ENCODE results near the gene CCDC17.

CCDC17 gene

DNA sequence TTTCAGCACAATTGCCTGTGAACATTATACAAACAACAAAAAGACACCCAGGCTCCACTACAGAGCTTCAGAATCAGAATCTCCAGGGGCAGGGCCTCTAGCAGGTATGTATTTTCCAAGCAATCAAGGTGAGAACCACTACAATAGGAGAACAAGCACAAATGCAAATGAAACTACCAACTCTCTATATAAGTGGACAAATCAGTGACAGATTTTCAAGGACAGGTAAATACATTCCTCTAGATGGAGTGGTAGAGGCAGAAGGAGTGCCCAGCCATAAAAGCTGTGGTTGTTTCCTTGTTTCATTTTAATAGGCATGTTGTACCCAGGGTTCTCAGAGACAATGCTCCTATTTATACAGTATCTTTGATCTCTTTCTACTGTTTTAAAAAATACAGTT is 20.1 kb upstream of the CCDC17 start:
- Histone ChIP-seq H3K4me2 (ENCODE audit: insufficient read depth, low read length) (no peak overlapping the region), H2AFZ (ENCODE audit: low read depth, low read length) (no peak overlapping the region), H3K27me3 (ENCODE audit: insufficient read depth, low read length, poor library complexity) (no peaks in the 10 kb centered on the region), H3K4me3 (ENCODE audit: low read depth in 1 of 2, low read length in 2 of 2) (no peak overlapping the region), H3K9me3 (ENCODE audit: insufficient read depth, low read length, severe bottlenecking) (no peaks in the 10 kb centered on the region), H4K20me1 (ENCODE audit: insufficient read depth, low read length) (no peaks in the 10 kb centered on the region; the same call in 1 of the 2 replicates), H3K27ac (ENCODE audit: low read length) (no peak overlapping the region), H3K79me2 (ENCODE audit: insufficient read depth, low read length) (peaks cover 15% of the 10 kb centered on the region), H3K36me3 (ENCODE audit: insufficient read depth, low read length) (peaks cover 84% of the 10 kb centered on the region), H3K9ac (ENCODE audit: low read depth, low read length) (no peak overlapping the region), H3K4me1 (ENCODE audit: insufficient read depth, low read length) (no peaks in the 10 kb centered on the region)
- TF ChIP-seq EZH2 (IDR thresholded peaks at IDR 0.05; ENCODE audit: borderline replicate concordance, low read depth, low read length, severe bottlenecking): no peak
- TF ChIP-seq, protein P1, sequence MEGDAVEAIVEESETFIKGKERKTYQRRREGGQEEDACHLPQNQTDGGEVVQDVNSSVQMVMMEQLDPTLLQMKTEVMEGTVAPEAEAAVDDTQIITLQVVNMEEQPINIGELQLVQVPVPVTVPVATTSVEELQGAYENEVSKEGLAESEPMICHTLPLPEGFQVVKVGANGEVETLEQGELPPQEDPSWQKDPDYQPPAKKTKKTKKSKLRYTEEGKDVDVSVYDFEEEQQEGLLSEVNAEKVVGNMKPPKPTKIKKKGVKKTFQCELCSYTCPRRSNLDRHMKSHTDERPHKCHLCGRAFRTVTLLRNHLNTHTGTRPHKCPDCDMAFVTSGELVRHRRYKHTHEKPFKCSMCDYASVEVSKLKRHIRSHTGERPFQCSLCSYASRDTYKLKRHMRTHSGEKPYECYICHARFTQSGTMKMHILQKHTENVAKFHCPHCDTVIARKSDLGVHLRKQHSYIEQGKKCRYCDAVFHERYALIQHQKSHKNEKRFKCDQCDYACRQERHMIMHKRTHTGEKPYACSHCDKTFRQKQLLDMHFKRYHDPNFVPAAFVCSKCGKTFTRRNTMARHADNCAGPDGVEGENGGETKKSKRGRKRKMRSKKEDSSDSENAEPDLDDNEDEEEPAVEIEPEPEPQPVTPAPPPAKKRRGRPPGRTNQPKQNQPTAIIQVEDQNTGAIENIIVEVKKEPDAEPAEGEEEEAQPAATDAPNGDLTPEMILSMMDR (IDR thresholded peaks at IDR 0.05; ENCODE audit: borderline replicate concordance, extremely low read depth, low read length, poor library complexity, severe bottlenecking): peak; percentile 15
- DNase-seq (no peak), ATAC-seq (ENCODE audit: insufficient read depth, low read depth) (no peak)

DNA sequence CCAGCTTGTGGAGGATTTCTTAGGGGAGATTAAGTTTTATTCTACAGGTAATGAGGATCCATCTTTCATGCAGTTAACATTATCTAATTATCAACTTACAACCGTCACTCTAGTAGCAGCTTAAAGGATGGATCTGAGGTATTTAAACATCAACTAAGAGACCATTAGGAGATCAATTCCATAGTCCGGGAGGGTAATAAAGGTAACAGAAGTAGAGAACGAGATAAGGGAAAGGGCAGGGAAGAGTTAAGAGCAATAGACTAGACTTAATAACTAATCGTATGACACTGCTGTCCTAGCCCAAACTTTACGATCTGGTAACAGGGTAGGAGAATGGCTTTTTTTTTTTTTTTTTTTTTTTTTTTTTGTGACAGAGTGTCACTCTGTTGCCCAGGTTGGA is 19.5 kb upstream of the CCDC17 start:
- Histone ChIP-seq H4K20me1 (ENCODE audit: insufficient read depth, low read length) (no peaks in the 10 kb centered on the region; the same call in 1 of the 2 replicates), H3K4me3 (ENCODE audit: low read depth in 1 of 2, low read length in 2 of 2) (no peak overlapping the region), H3K36me3 (ENCODE audit: insufficient read depth, low read length) (peaks cover 84% of the 10 kb centered on the region), H3K4me1 (ENCODE audit: insufficient read depth, low read length) (no peaks in the 10 kb centered on the region), H2AFZ (ENCODE audit: low read depth, low read length) (no peak overlapping the region), H3K9ac (ENCODE audit: low read depth, low read length) (no peak overlapping the region), H3K9me3 (ENCODE audit: insufficient read depth, low read length, severe bottlenecking) (no peaks in the 10 kb centered on the region), H3K27ac (ENCODE audit: low read length) (no peak overlapping the region), H3K4me2 (ENCODE audit: insufficient read depth, low read length) (no peak overlapping the region), H3K27me3 (ENCODE audit: insufficient read depth, low read length, poor library complexity) (no peaks in the 10 kb centered on the region), H3K79me2 (ENCODE audit: insufficient read depth, low read length) (peaks cover 13% of the 10 kb centered on the region)
- TF ChIP-seq, protein P1 (IDR thresholded peaks at IDR 0.05; ENCODE audit: borderline replicate concordance, extremely low read depth, low read length, poor library complexity, severe bottlenecking): no peak
- no peak for TF ChIP-seq EZH2 (IDR thresholded peaks at IDR 0.05; ENCODE audit: borderline replicate concordance, low read depth, low read length, severe bottlenecking)
- ATAC-seq (ENCODE audit: insufficient read depth, low read depth) (no peak), DNase-seq (no peak)

DNA sequence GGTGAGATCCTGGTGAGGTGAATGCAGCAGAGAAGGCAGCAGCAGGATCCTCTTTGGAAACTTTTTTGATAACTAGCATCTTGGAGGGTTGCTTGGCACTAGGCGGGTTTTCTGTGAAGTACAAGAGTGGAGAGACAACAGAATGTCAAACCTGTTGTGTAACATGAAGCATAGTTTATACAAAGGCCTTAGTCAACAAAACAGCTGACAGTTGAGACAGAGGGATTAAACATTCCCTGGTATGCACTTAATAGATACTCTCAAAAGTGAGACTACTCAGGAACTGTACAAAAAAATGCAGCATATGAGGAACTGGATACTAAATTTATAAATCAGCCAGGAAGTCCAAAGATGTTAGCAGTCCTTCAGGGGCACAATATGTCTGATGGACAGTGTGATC is 16.4 kb upstream of the CCDC17 start:
- peaks cover 5% of the 10 kb centered on the region; the same call in 1 of the 2 replicates for H3K79me2 ChIP-seq (ENCODE audit: insufficient read depth, low read length)
- no peaks in the 10 kb centered on the region for H3K27me3 ChIP-seq (ENCODE audit: insufficient read depth, low read length, poor library complexity)
- H3K27ac ChIP-seq (ENCODE audit: low read length): no peak overlapping the region
- no peak overlapping the region for H3K9ac ChIP-seq (ENCODE audit: low read depth, low read length)
- H4K20me1 ChIP-seq (ENCODE audit: insufficient read depth, low read length): no peaks in the 10 kb centered on the region
- no peaks in the 10 kb centered on the region for H3K9me3 ChIP-seq (ENCODE audit: insufficient read depth, low read length, severe bottlenecking)
- TF ChIP-seq, protein P1 (IDR thresholded peaks at IDR 0.05; ENCODE audit: borderline replicate concordance, extremely low read depth, low read length, poor library complexity, severe bottlenecking): no peak
- TF ChIP-seq EZH2 (IDR thresholded peaks at IDR 0.05; ENCODE audit: borderline replicate concordance, low read depth, low read length, severe bottlenecking): no peak
- DNase-seq: no peak
- H3K4me1 ChIP-seq (ENCODE audit: insufficient read depth, low read length): no peaks in the 10 kb centered on the region
- H3K4me2 ChIP-seq (ENCODE audit: insufficient read depth, low read length): no peak overlapping the region
- no peak overlapping the region for H3K4me3 ChIP-seq (ENCODE audit: low read depth in 1 of 2, low read length in 2 of 2)
- H2AFZ ChIP-seq (ENCODE audit: low read depth, low read length): no peak overlapping the region
- peaks cover 91% of the 10 kb centered on the region for H3K36me3 ChIP-seq (ENCODE audit: insufficient read depth, low read length)
- no peak for ATAC-seq (ENCODE audit: insufficient read depth, low read depth)

DNA sequence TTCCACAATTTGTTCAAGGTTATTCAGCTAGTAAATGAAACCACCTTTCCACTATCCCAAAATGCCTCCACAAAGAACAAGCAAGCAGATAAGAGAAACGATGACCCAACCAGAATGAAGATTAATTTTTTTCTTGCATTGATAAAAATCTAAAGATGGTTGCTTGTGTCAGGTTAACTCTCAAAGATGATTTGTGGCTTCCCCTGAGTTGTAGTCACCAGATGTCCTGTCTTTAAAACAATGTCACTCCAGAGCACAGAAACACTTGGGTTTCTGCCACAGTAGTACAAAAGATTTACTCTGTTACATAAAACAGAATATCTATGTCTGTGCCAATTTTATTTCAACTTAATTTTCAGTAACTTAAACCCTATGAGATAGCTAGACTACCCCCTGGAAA is 11.4 kb upstream of the CCDC17 start:
- ATAC-seq (ENCODE audit: insufficient read depth, low read depth) (no peak), DNase-seq (no peak)
- Histone ChIP-seq H3K4me1 (ENCODE audit: insufficient read depth, low read length) (no peaks in the 10 kb centered on the region), H3K79me2 (ENCODE audit: insufficient read depth, low read length) (no peaks in the 10 kb centered on the region), H3K27ac (ENCODE audit: low read length) (no peak overlapping the region), H3K4me2 (ENCODE audit: insufficient read depth, low read length) (no peak overlapping the region), H2AFZ (ENCODE audit: low read depth, low read length) (no peak overlapping the region), H4K20me1 (ENCODE audit: insufficient read depth, low read length) (no peaks in the 10 kb centered on the region), H3K27me3 (ENCODE audit: insufficient read depth, low read length, poor library complexity) (no peaks in the 10 kb centered on the region), H3K9ac (ENCODE audit: low read depth, low read length) (no peak overlapping the region), H3K36me3 (ENCODE audit: insufficient read depth, low read length) (peaks cover 93% of the 10 kb centered on the region), H3K9me3 (ENCODE audit: insufficient read depth, low read length, severe bottlenecking) (no peaks in the 10 kb centered on the region), H3K4me3 (ENCODE audit: low read depth in 1 of 2, low read length in 2 of 2) (no peak overlapping the region)
- TF ChIP-seq EZH2 (IDR thresholded peaks at IDR 0.05; ENCODE audit: borderline replicate concordance, low read depth, low read length, severe bottlenecking): no peak
- TF ChIP-seq, protein P1 (IDR thresholded peaks at IDR 0.05; ENCODE audit: borderline replicate concordance, extremely low read depth, low read length, poor library complexity, severe bottlenecking): no peak

Data from DND-41 (cell line).